Stimulated activated CD4-positive, alpha-beta T cell treated with anti-CD3 and anti-CD28 coated beads, Interleukin-15, amount 100 ng/mL, for 24 hours (primary cell): ENCODE data around the gene KLHL30.

ENCODE experiments used
- DNase-seq: peaks from one replicate; pipeline ENCODE4 v3.0.0-alpha.2; 2020

The KLHL30 gene

GRCh38 chr2:238121511-238122286 is 16.8 kb upstream of the KLHL30 start:
- no peak for DNase-seq

- DNase-seq: no peak
Measured at GRCh38 chr2:238122287-238123217, 15.9 kb upstream of the KLHL30 start.

- DNase-seq: no peak
Measured at GRCh38 chr2:238123218-238123971, 15.1 kb upstream of the KLHL30 start.

- DNase-seq: no peak
Measured at GRCh38 chr2:238123991-238124470, 14.4 kb upstream of the KLHL30 start.

GRCh38 chr2:238124488-238125126 is 13.9 kb upstream of the KLHL30 start:
- DNase-seq: no peak

GRCh38 chr2:238125127-238125885 is 13.2 kb upstream of the KLHL30 start:
- no peak for DNase-seq

GRCh38 chr2:238126338-238126737 is 12.1 kb upstream of the KLHL30 start:
- DNase-seq: no peak

- DNase-seq: no peak
Measured at GRCh38 chr2:238126775-238127164, 11.7 kb upstream of the KLHL30 start.

GRCh38 chr2:238127165-238128060 is 11.1 kb upstream of the KLHL30 start:
- DNase-seq: peak; percentile 24

GRCh38 chr2:238128061-238128440 is 10.4 kb upstream of the KLHL30 start:
- no peak for DNase-seq

- no peak for DNase-seq
Measured at GRCh38 chr2:238128534-238129001, 9.9 kb upstream of the KLHL30 start.

- DNase-seq: no peak
Measured at GRCh38 chr2:238129166-238130010, 9.1 kb upstream of the KLHL30 start.

- no peak for DNase-seq
Measured at GRCh38 chr2:238130111-238130695, 8.3 kb upstream of the KLHL30 start.

- DNase-seq: no peak
Measured at GRCh38 chr2:238130696-238131628, 7.5 kb upstream of the KLHL30 start.

- DNase-seq: no peak
Measured at GRCh38 chr2:238131761-238132462, 6.6 kb upstream of the KLHL30 start.

- DNase-seq: no peak
Measured at GRCh38 chr2:238132463-238133450, 5.7 kb upstream of the KLHL30 start.
